Measurements from ENCODE around the gene ERVFRD-1. TPM values are rescaled to one million over a fixed set of nuclear protein-coding genes. Genes with fewer than 3 reads are reported as not detected.

ERVFRD-1 gene
- total RNA-seq, 1 donor from 2014 or later: not detected

DNA sequence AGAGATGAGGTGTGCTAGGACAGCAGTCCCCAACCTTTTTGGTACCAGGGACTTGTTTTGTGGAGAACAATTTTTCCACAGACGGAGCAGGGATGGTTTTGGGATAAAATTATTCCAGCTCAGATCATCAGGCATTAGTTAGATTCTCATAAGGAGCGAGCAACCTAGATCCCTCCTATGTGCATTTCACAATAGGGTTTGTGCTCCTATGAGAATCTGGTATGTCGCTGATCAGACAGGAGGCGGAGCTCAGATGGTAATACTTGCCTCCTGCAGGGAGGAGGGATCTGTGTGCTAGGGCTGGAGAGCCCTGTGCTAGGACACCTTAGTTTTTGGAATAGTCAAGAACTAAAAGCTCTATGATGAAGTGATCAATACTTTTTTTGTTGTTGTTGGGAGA is 15.4 kb downstream of the ERVFRD-1 start:
- Mint-ChIP-seq H3K36me3 (ENCODE audit: unreplicated experiment) (peaks cover 7% of the 10 kb centered on the region), H3K9me3 (ENCODE audit: unreplicated experiment) (peaks cover 8% of the 10 kb centered on the region), H3K27ac (ENCODE audit: unreplicated experiment) (no peak overlapping the region), H3K4me1 (ENCODE audit: low read depth, unreplicated experiment) (peaks cover 6% of the 10 kb centered on the region), H3K27me3 (ENCODE audit: unreplicated experiment) (peaks cover 7% of the 10 kb centered on the region), H3K4me3 (ENCODE audit: unreplicated experiment) (peak overlapping the region; percentile 65)
- TF ChIP-seq, protein P1, sequence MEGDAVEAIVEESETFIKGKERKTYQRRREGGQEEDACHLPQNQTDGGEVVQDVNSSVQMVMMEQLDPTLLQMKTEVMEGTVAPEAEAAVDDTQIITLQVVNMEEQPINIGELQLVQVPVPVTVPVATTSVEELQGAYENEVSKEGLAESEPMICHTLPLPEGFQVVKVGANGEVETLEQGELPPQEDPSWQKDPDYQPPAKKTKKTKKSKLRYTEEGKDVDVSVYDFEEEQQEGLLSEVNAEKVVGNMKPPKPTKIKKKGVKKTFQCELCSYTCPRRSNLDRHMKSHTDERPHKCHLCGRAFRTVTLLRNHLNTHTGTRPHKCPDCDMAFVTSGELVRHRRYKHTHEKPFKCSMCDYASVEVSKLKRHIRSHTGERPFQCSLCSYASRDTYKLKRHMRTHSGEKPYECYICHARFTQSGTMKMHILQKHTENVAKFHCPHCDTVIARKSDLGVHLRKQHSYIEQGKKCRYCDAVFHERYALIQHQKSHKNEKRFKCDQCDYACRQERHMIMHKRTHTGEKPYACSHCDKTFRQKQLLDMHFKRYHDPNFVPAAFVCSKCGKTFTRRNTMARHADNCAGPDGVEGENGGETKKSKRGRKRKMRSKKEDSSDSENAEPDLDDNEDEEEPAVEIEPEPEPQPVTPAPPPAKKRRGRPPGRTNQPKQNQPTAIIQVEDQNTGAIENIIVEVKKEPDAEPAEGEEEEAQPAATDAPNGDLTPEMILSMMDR (IDR thresholded peaks at IDR 0.05; ENCODE audit: partially characterized antibody, unreplicated experiment): no peak
- no peak for DNase-seq

GRCh38 chr6:11094941-11095340 is 16.6 kb downstream of the ERVFRD-1 start:
- Mint-ChIP-seq H3K4me3 (ENCODE audit: unreplicated experiment) (peak overlapping the region; percentile 89), H3K9me3 (ENCODE audit: unreplicated experiment) (peaks cover 7% of the 10 kb centered on the region), H3K27me3 (ENCODE audit: unreplicated experiment) (peaks cover 5% of the 10 kb centered on the region), H3K27ac (ENCODE audit: unreplicated experiment) (peak overlapping the region; percentile 93), H3K4me1 (ENCODE audit: low read depth, unreplicated experiment) (peaks cover 6% of the 10 kb centered on the region), H3K36me3 (ENCODE audit: unreplicated experiment) (no peaks in the 10 kb centered on the region)
- no peak for DNase-seq
- TF ChIP-seq, protein P1 (IDR thresholded peaks at IDR 0.05; ENCODE audit: partially characterized antibody, unreplicated experiment): no peak

DNA sequence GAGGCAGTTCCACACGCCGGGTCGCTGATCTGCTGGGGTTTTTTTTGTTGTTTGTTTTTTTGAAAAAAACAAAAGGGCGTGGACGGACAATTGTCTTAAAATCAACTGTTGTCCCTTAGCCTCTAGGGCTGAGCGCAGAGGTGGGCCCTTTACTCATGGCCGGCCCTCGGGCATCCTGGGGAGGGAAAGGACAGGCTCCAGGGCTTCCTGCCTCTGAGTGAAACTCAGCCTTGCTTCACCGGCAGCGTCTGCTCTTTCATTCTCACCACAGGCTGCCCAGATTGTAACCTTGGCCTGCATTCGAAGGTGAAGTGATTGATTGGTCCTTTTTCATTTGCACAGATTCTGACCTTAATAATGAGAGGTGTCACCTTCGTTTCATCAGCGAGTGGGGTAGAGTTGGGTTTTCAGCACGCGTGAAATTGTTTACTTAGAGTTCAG is 17.1 kb downstream of the ERVFRD-1 start:
- peaks cover 5% of the 10 kb centered on the region for H3K27me3 Mint-ChIP-seq (ENCODE audit: unreplicated experiment)
- peak overlapping the region; percentile 89 for H3K4me3 Mint-ChIP-seq (ENCODE audit: unreplicated experiment)
- TF ChIP-seq, protein P1 (IDR thresholded peaks at IDR 0.05; ENCODE audit: partially characterized antibody, unreplicated experiment): no peak
- peak overlapping the region; percentile 93 for H3K27ac Mint-ChIP-seq (ENCODE audit: unreplicated experiment)
- H3K4me1 Mint-ChIP-seq (ENCODE audit: low read depth, unreplicated experiment): peaks cover 6% of the 10 kb centered on the region
- peak; percentile 52 for DNase-seq
- peaks cover 7% of the 10 kb centered on the region for H3K9me3 Mint-ChIP-seq (ENCODE audit: unreplicated experiment)
- no peaks in the 10 kb centered on the region for H3K36me3 Mint-ChIP-seq (ENCODE audit: unreplicated experiment)

GRCh38 chr6:11093626-11094410 is 17.7 kb downstream of the ERVFRD-1 start, which contains the start of gene SMIM13:
SMIM13 (plus strand) TSS chr6:11093834; CDS start chr6:11094314, 480 bp downstream.
- peaks cover 7% of the 10 kb centered on the region for H3K27me3 Mint-ChIP-seq (ENCODE audit: unreplicated experiment)

DNA sequence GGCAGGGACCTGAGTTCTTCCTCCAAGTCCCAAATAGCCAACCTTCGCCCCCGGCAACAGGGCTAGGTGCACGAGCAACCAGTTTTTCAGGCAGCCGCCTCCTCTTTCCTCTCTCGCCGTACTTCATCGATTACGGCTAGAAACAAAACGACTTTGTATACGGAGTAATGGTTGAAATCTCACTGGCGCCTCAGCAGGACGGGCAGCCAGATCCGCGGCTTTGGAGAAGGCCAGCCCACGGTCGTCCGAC is 18.2 kb downstream of the ERVFRD-1 start:
- Mint-ChIP-seq H3K9me3 (ENCODE audit: unreplicated experiment) (peaks cover 7% of the 10 kb centered on the region), H3K27ac (ENCODE audit: unreplicated experiment) (peak overlapping the region; percentile 96), H3K27me3 (ENCODE audit: unreplicated experiment) (peaks cover 8% of the 10 kb centered on the region), H3K4me1 (ENCODE audit: low read depth, unreplicated experiment) (peaks cover 5% of the 10 kb centered on the region), H3K4me3 (ENCODE audit: unreplicated experiment) (peak overlapping the region; percentile 97), H3K36me3 (ENCODE audit: unreplicated experiment) (no peaks in the 10 kb centered on the region)
- TF ChIP-seq, protein P1 (IDR thresholded peaks at IDR 0.05; ENCODE audit: partially characterized antibody, unreplicated experiment): no peak
- DNase-seq: no peak

More at GRCh38 chr6:11093626-11094410, 17.7 kb downstream of the ERVFRD-1 start, which contains the start of gene SMIM13:
- H3K4me1 Mint-ChIP-seq (ENCODE audit: low read depth, unreplicated experiment): peaks cover 6% of the 10 kb centered on the region
- H3K9me3 Mint-ChIP-seq (ENCODE audit: unreplicated experiment): peaks cover 7% of the 10 kb centered on the region
- H3K36me3 Mint-ChIP-seq (ENCODE audit: unreplicated experiment): no peaks in the 10 kb centered on the region
- peak; percentile 99 for DNase-seq
- TF ChIP-seq, protein P1 (IDR thresholded peaks at IDR 0.05; ENCODE audit: partially characterized antibody, unreplicated experiment): peak; percentile 68
- peak within 1 kb of the TSS; percentile 97 for H3K4me3 Mint-ChIP-seq (ENCODE audit: unreplicated experiment)
- peak within 1 kb of the TSS; percentile 96 for H3K27ac Mint-ChIP-seq (ENCODE audit: unreplicated experiment)

Measured in glutamatergic neuron (in vitro differentiated cells).